LNCaP clone FGC (cell line): ENCODE data around the gene CCDC18.
"Not testable (repeated sequence)": the region's sequence is repeated elsewhere in the genome, so short reads cannot be mapped to it uniquely, and the experiment has no call there.

Source experiments
- DNase-seq: peaks from one replicate; pipeline ENCODE4 v3.0.0-alpha.2; 2011; ENCODE audit warnings: low read depth
- H3K4me3 ChIP-seq: 2 replicates; pipeline ENCODE4 v1.5.1; 2011; ENCODE audit warnings: mild to moderate bottlenecking, low read depth, low read length, control low read depth
- TF ChIP-seq, protein P1 (sequence below): IDR thresholded peaks from 2 replicates; pipeline ENCODE4 v1.5.1; 2012; ENCODE audit warnings: mild to moderate bottlenecking; ENCODE audit not compliant: control insufficient read depth, insufficient read depth; ENCODE audit errors: extremely low read depth

CCDC18 gene

DNA sequence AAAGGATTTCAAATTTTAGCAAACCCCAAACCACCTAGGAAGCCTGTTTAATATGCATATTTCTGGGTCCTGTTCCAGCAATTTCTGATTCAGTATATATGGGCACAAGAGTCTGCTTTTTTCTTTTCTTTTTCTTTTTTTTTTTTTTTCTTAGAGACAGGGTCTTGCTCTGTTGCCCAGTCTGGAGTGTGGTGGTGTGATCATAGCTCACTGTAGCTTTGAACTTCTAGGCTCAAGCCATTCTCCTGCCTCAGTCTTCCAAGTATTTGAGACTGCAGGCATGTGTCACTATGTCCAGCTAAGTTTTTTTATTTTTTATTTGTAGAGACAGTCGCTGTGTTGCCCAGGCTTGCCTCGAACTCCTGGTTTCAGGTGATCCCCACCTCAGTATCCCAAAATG lies 34.8 kb downstream of the CCDC18 start:
- no peak for DNase-seq
- no peak overlapping the region for H3K4me3 ChIP-seq
- TF ChIP-seq, protein P1, sequence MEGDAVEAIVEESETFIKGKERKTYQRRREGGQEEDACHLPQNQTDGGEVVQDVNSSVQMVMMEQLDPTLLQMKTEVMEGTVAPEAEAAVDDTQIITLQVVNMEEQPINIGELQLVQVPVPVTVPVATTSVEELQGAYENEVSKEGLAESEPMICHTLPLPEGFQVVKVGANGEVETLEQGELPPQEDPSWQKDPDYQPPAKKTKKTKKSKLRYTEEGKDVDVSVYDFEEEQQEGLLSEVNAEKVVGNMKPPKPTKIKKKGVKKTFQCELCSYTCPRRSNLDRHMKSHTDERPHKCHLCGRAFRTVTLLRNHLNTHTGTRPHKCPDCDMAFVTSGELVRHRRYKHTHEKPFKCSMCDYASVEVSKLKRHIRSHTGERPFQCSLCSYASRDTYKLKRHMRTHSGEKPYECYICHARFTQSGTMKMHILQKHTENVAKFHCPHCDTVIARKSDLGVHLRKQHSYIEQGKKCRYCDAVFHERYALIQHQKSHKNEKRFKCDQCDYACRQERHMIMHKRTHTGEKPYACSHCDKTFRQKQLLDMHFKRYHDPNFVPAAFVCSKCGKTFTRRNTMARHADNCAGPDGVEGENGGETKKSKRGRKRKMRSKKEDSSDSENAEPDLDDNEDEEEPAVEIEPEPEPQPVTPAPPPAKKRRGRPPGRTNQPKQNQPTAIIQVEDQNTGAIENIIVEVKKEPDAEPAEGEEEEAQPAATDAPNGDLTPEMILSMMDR = no peak

DNA sequence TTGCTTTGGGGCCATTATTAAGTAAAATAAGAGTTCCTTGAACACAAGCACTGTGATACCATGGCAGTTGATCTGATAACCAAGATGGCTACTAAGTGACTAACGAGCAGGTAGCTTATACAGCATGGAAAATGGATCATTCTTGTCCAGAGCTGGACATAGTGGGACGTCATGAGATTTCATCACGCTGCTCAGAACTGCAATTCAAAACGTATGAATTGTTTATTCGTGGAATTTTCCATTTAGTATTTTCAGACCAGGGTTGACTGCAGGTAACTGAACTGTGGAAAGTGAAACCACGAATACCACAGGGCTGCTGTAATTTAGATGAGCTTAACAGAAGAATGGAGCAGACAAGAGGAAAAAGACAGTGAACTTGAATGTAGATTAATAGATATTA lies 38.9 kb downstream of the CCDC18 start:
- TF ChIP-seq, protein P1 = no peak
- DNase-seq = no peak
- no peak overlapping the region for H3K4me3 ChIP-seq

DNA sequence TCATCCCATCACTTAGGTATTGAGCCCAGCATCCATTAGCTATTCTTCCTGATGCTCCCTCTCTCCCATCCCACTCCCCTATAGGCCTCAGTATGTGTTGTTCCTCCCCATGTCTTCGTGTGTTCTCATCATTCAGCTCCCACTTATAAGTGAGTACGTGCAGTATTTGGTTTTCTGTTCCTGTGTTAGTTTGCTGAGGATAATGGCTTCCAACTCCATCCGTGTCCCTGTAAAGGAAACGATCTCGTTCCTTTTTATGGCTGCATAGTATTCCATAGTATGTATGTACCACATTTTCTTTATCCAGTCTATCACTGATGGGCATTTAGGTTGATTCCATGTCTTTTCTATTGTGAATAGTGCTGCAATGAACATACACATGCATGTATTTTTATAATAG lies 40.2 kb downstream of the CCDC18 start:
- DNase-seq, H3K4me3 ChIP-seq: not testable (repeated sequence)

- H3K4me3 ChIP-seq = no peak overlapping the region
- TF ChIP-seq, protein P1 = no peak
- no peak for DNase-seq
These were observed 41.4 kb downstream of the CCDC18 start for GRCh38 chr1:93221913-93222312.

GRCh38 chr1:93223023-93223675 lies 42.6 kb downstream of the CCDC18 start:
- DNase-seq = no peak
- TF ChIP-seq, protein P1 = no peak
- H3K4me3 ChIP-seq = no peak overlapping the region

DNA sequence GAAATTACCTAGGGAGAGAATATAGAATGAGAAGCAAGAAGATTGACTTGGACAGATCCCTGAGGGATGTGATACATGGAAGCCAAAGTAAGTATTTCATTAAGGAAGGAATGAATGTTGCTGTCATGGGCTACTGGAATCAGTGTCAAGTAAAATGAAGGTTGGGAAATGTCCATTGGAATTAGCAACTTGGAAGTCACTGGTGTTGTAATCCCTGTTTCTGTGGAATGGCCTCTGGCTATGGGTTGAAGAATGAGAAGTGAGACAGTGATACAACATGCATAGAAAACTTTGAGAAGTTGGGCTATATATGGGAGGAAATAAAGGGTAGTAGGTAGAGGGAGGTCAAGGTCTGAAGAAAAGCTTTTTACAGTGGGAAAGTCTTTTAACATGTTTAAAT lies 54.7 kb downstream of the CCDC18 start:
- TF ChIP-seq, protein P1 = no peak
- no peak overlapping the region for H3K4me3 ChIP-seq
- no peak for DNase-seq

DNA sequence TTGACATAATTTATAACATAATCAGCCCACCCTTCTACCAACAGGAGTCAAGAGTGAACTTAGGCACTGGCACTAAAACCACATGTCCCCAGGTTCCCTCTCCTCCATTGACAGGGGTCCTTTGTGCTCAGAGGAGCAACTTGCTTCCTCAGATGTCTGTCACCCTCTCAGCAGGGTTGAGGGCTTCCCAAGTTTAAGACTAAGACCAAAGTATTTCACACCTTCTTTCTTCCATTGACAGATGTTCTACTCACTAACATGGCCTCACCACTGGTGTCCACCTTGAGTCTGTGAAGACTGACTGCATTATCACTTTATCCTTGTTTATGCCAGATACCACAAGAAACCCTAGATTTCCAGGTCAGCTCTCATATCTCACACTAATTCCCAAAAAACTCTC lies 56.5 kb downstream of the CCDC18 start:
- TF ChIP-seq, protein P1 = no peak
- H3K4me3 ChIP-seq = no peak overlapping the region
- DNase-seq = no peak
